ENCODE data around the gene MAP3K6. TPM values are rescaled to one million over a fixed set of nuclear protein-coding genes. Genes with fewer than 3 reads are reported as not detected.

MAP3K6 gene
- polyA plus RNA-seq, 2 of the 4 experiments (the other 2 are of a cell fraction): 3.6 to 8.5 TPM

DNA sequence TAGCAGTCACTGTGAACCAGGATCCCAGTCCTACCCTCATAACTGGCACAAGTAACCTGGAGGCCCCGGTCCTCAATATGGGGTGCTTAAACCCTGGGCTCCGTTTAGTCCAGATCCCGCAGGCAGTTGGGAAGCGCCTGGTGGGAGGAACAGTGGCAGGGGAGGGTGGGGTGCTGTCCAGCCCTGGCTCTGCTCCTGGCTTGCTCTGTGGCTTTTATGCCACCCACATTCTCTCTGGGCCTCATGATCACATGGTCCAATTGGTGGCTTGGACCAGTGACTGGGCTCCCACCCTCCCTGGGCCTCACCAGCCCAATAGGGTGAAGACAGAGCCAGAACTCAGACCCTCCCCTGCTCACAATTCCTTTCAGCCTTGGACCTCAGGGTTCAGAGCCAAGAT lies 13.5 kb upstream of the MAP3K6 start:
- H3K27ac ChIP-seq: no peak overlapping the region
- no peak overlapping the region for H3K4me3 ChIP-seq
- DNase-seq (ENCODE audit: low read depth in 1 of 2, low spot score in 1 of 2) (no peak), FAIRE-seq (no peak), ATAC-seq (no peak; a peak in 1 of 6 replicates)
- ChIA-PET CTCF (interaction anchor here (1.9 to 2.1 kb wide), 2 partner anchors 15 to 226 kb away, joined by 5 to 7 read pairs; no protein-coding TSS in a partner anchor), POLR2A (no interaction called here)
- no peaks in the 10 kb centered on the region for H3K9me3 ChIP-seq
- H3K4me2 ChIP-seq: no peak overlapping the region
- no peaks in the 10 kb centered on the region for H3K4me1 ChIP-seq
- TF ChIP-seq SREBF2 (IDR thresholded peaks at IDR 0.05): no peak
- no peak for TF ChIP-seq CBX8 (IDR thresholded peaks at IDR 0.05)
- no peak for TF ChIP-seq SMC3 (IDR thresholded peaks at IDR 0.05)
- no peak for TF ChIP-seq TP53 (CRISPR knock-in tag; IDR thresholded peaks at IDR 0.05)
- WGBS (ENCODE audit: missing lambda C conversion rate): 100% methylated on average over 4 of the region's 4 CpGs

DNA sequence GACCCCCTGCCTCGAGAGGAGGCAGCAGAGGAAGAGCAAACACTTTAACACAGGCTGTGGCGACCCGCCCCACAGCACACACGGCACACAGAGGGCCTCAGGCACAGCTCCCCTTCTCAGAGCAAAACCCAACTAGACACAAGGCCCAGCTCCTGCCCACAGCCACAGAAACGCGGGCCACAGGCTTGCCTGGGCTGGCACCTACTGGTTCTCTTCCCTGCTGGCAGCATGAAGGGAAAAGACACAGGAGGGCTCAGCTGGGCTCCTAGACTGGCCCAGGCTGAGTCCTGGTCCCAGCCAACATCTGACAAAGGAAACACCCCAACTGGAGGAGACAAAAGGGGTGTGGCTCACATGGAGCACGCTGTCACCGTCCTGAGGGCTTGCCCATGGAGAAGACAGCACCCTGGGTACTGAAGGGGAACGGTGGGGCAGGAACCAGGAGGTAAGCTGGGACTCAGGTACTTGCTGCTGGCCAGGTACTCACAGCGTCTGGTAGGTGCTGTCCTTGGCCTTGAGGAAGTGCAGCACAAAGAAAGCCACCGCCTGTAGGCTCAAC lies 12.9 kb upstream of the MAP3K6 start:
- ATAC-seq (no peak; a peak in 1 of 6 replicates), DNase-seq (ENCODE audit: low read depth in 1 of 2, low spot score in 1 of 2) (no peak), FAIRE-seq (no peak)
- Histone ChIP-seq H3K9me3 (no peaks in the 10 kb centered on the region), H3K4me2 (no peak overlapping the region), H3K27ac (no peak overlapping the region), H3K4me1 (no peaks in the 10 kb centered on the region), H3K4me3 (no peak overlapping the region)
- ChIA-PET POLR2A (interaction anchor here (0.6 kb wide), 1 partner anchor 189 kb away, joined by 3 read pairs; no protein-coding TSS in a partner anchor), CTCF (interaction anchor here (0.8 to 1.9 kb wide), 3 partner anchors 11 to 16 kb away, joined by 3 to 5 read pairs (median 3); partner anchors contain the start of gene MAP3K6)
- 78% methylated on average over 2 of the region's 11 CpGs for WGBS (ENCODE audit: missing lambda C conversion rate)
- TF ChIP-seq NPAS2 (CRISPR knock-in tag; IDR thresholded peaks at IDR 0.05; ENCODE audit: borderline replicate concordance): no peak
- TF ChIP-seq MAZ (IDR thresholded peaks at IDR 0.05; ENCODE audit: borderline replicate concordance, low read depth, low read length): no peak
- TF ChIP-seq, protein P1, sequence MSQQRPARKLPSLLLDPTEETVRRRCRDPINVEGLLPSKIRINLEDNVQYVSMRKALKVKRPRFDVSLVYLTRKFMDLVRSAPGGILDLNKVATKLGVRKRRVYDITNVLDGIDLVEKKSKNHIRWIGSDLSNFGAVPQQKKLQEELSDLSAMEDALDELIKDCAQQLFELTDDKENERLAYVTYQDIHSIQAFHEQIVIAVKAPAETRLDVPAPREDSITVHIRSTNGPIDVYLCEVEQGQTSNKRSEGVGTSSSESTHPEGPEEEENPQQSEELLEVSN (IDR thresholded peaks at IDR 0.05; ENCODE audit: borderline replicate concordance, low read depth): no peak
- no peak for TF ChIP-seq NFE2L2 (conservative IDR thresholded peaks at IDR 0.05; ENCODE audit: low read length)
- no peak for TF ChIP-seq CHD4 (IDR thresholded peaks at IDR 0.05; ENCODE audit: borderline replicate concordance)
- TF ChIP-seq RNF2 (IDR thresholded peaks at IDR 0.05; ENCODE audit: borderline replicate concordance, low read depth): no peak
- no peak for TF ChIP-seq FOSB (CRISPR knock-in tag; IDR thresholded peaks at IDR 0.05)

DNA sequence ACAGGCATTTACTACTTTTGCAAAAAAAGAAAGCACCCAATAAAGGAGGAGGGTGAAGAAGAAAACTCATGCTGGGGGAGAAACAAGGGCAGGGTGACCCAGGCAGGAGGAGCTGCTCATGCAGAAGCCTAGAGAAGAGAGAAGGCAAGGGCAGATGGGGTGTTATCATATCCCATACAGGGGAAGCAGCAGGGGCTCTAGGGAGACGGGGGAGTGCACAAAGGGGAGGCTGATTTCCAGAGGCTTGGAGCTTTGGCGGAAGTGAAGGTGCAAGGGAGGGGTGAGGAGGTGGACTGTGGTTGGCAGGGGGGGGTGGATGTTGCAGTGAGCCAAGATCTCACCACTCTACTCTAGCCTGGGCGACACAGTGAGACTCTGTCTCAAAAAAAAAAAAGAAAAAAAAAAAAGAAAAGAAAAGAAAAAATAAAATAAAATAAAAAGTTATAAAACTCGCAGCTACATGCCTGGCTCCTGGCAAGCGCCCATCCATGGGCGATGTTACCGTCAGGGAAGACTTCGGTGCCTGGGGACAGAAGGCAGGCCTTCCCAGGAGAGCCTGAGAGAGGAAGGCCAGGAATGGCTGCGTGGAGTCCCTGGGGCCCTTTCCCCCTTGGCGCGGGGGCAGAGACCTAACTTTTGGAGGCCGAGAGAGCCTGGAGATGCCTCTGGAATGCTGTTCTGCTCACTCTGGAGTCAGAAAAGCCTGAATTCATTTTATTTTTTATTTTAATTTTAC lies 11.2 kb upstream of the MAP3K6 start:
- no peak overlapping the region for H3K4me3 ChIP-seq
- H3K4me2 ChIP-seq: no peak overlapping the region
- ChIA-PET POLR2A (interaction anchor here (0.6 kb wide), 2 partner anchors 12 to 285 kb away, joined by 3 to 6 read pairs; no protein-coding TSS in a partner anchor), CTCF (interaction anchor here (0.6 to 1.7 kb wide), 9 partner anchors 9 to 942 kb away, joined by 3 to 10 read pairs (median 3); partner anchors contain the start of gene MAP3K6)
- H3K4me1 ChIP-seq: no peaks in the 10 kb centered on the region
- no peaks in the 10 kb centered on the region for H3K9me3 ChIP-seq
- FAIRE-seq: no peak
- no peak overlapping the region for H3K27ac ChIP-seq
- ATAC-seq: no peak
- DNase-seq (ENCODE audit: low read depth in 1 of 2, low spot score in 1 of 2): no peak
- WGBS (ENCODE audit: missing lambda C conversion rate): 87% methylated on average over 12 of the region's 12 CpGs
- TF ChIP-seq SREBF2 (IDR thresholded peaks at IDR 0.05) (no peak), CEBPB (IDR thresholded peaks at IDR 0.05) (no peak), RAD21 (conservative IDR thresholded peaks at IDR 0.05 in 1 of 2, IDR thresholded peaks at IDR 0.05 in 1 of 2) (no peak)

DNA sequence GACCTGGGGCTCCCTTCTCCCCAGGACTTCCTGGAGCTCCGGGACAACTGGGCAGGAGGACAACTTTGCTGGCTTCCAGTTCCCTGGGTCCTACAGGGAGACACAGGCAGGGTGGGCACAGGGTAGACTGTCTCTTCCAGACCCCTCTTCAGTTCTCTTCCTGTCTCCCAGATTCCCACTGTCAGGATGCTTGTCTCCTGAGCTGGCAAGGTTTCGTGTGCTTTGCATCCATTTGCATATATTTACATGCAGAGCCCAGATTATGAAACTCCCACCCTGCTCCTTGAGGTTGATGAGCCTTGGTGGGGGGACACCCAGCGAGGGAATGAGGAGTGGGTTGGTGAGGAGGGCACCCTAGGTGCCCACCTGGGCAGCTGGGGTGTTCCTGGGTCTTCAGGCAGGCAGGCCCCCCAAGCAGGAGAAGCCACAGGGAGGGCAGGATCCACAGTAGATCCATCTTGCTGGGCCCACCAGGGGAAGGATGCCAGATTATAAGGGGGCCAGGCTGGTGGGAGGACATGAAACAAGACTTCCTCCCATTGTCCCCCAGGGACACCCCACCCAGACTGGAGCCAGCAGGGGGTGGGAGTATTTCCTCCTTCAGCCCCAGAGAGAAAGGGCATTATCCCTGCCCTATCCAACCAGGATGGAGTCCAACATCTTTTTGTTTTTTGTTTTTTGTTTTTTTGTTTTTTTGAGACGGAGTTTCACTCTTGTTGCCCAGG lies 7.8 kb upstream of the MAP3K6 start, which contains the start of gene FCN3:
Gene FCN3 (minus strand): TSS at position 463 of the 725 bp plus-strand sequence. CDS start 6 bp downstream, at position 457.
- ChIA-PET POLR2A (no interaction called here), CTCF (interaction anchor here (0.6 to 2.3 kb wide), 4 partner anchors 9 to 267 kb away, joined by 3 to 6 read pairs (median 3); partner anchors contain the start of gene CD164L2)
- Histone ChIP-seq H3K27ac (no peak within 1 kb of the TSS), H3K9me3 (no peaks in the 10 kb centered on the region), H3K4me2 (no peak within 1 kb of the TSS), H3K4me1 (no peaks in the 10 kb centered on the region), H3K4me3 (no peak within 1 kb of the TSS)
- 38% methylated on average over 4 of the region's 4 CpGs for WGBS (ENCODE audit: missing lambda C conversion rate)
- DNase-seq (ENCODE audit: low read depth in 1 of 2, low spot score in 1 of 2): no peak
- FAIRE-seq: no peak
- ATAC-seq: no peak
- no peak for TF ChIP-seq BHLHE40 (IDR thresholded peaks at IDR 0.05; ENCODE audit: low read depth, low read length)
- TF ChIP-seq ESRRA (IDR thresholded peaks at IDR 0.05; ENCODE audit: borderline replicate concordance, low read length): no peak
- no peak for TF ChIP-seq TFCP2L1 (CRISPR knock-in tag; IDR thresholded peaks at IDR 0.05)
- TF ChIP-seq CEBPB (IDR thresholded peaks at IDR 0.05): no peak
- no peak for TF ChIP-seq EHF (CRISPR knock-in tag; IDR thresholded peaks at IDR 0.05)
- TF ChIP-seq, protein P1 (IDR thresholded peaks at IDR 0.05; ENCODE audit: borderline replicate concordance, low read depth): no peak
- no peak for TF ChIP-seq KDM1A (IDR thresholded peaks at IDR 0.05; ENCODE audit: low read depth)
- TF ChIP-seq ZC3H11A (IDR thresholded peaks at IDR 0.05): no peak
- no peak for TF ChIP-seq SREBF2 (IDR thresholded peaks at IDR 0.05)
- no peak for TF ChIP-seq EHMT2 (IDR thresholded peaks at IDR 0.05; ENCODE audit: low read depth)
- TF ChIP-seq, protein P2, sequence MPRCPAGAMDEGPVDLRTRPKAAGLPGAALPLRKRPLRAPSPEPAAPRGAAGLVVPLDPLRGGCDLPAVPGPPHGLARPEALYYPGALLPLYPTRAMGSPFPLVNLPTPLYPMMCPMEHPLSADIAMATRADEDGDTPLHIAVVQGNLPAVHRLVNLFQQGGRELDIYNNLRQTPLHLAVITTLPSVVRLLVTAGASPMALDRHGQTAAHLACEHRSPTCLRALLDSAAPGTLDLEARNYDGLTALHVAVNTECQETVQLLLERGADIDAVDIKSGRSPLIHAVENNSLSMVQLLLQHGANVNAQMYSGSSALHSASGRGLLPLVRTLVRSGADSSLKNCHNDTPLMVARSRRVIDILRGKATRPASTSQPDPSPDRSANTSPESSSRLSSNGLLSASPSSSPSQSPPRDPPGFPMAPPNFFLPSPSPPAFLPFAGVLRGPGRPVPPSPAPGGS (IDR thresholded peaks at IDR 0.05): no peak
- TF ChIP-seq HDAC2 (IDR thresholded peaks at IDR 0.05): no peak
- TF ChIP-seq, protein P3, sequence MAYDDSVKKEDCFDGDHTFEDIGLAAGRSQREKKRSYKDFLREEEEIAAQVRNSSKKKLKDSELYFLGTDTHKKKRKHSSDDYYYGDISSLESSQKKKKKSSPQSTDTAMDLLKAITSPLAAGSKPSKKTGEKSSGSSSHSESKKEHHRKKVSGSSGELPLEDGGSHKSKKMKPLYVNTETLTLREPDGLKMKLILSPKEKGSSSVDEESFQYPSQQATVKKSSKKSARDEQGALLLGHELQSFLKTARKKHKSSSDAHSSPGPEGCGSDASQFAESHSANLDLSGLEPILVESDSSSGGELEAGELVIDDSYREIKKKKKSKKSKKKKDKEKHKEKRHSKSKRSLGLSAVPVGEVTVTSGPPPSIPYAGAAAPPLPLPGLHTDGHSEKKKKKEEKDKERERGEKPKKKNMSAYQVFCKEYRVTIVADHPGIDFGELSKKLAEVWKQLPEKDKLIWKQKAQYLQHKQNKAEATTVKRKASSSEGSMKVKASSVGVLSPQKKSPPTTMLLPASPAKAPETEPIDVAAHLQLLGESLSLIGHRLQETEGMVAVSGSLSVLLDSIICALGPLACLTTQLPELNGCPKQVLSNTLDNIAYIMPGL (CRISPR knock-in tag; IDR thresholded peaks at IDR 0.05; ENCODE audit: borderline replicate concordance): no peak
